ENCODE measurements around the gene ADGRL3. TPM values are rescaled to one million over a fixed set of nuclear protein-coding genes. Genes with fewer than 3 reads are reported as not detected.

Gene ADGRL3
- total RNA-seq, 1 donor from 2014 or later, result 93.6 TPM

DNA sequence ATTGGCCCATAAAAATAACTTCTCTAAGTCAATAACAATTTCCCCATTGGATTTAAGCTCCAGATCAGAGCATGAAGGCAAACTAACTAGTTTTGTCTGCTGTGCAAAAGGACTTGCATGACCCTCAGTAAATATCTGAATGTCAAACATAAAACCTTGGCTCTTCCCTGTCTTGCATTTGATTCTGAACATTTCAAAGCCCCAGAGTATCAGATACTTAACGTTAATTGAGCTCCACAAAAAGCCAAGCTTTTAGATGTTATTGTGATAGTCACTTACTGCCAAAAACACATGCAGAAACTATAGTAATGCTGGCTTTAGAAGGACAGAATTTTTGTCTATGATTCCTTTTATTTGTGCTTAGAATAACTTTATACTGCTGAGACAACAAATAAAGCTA lies 664.2 kb downstream of the ADGRL3 start:
- TF ChIP-seq EZH2phosphoT487 (IDR thresholded peaks at IDR 0.05) (no peak), CTCF (IDR thresholded peaks at IDR 0.05) (no peak), EZH2 (IDR thresholded peaks at IDR 0.05) (no peak)
- H3K4me1 ChIP-seq, result peaks cover 13% of the 10 kb centered on the region
- no peak overlapping the region for H3K4me3 Mint-ChIP-seq

DNA sequence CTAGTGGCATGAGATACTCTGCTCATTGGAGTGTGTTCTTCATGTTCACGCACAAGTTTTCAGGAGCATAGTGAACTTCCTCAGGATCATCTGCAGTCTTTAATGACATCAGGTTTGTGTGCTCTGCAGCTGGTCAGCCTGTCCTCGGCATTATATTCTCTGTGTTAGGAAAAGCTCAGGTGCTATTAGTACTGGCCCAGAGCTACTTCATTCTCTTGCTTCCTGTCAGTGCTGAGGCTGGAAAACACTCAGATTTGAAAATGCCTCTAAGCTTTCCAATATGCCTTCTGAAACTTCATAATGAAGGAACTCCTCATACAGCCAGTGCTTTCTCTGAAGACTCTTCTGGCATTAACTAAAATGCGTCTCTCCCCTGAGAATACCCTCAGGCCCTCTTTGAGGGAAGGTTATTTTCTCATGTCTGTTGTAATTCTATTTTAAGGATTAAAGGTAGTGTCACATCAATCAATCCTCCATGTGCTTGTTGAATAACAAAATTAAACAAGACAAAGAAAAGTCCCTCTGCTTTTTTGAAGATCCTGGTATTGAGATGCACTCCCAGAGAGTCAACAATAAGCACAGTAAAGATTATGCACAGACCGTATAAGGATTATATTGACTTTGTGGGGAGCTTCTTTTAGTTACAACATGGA lies 666.4 kb downstream of the ADGRL3 start:
- Histone ChIP-seq H3K27me3 (no peaks in the 10 kb centered on the region), H3K9ac (no peak overlapping the region), H3K4me1 (peaks cover 13% of the 10 kb centered on the region), H4K20me1 (ENCODE audit: low read depth) (no peaks in the 10 kb centered on the region), H3K9me3 (ENCODE audit: low read depth) (no peaks in the 10 kb centered on the region), H3K4me3 (no peak overlapping the region), H3F3A (ENCODE audit: low read depth) (no peaks in the 10 kb centered on the region), H3K27ac (no peak overlapping the region), H3K79me2 (ENCODE audit: low read depth) (no peaks in the 10 kb centered on the region), H3K36me3 (no peaks in the 10 kb centered on the region), H3K4me2 (no peak overlapping the region), H2AFZ (replicated peaks) (no peak overlapping the region)
- no peaks in the 10 kb centered on the region for H3K27me3 Mint-ChIP-seq (ENCODE audit: insufficient read depth, low read depth)
- no peak for DNase-seq (ENCODE audit: low spot score)
- H3K36me3 Mint-ChIP-seq, result peaks cover 16% of the 10 kb centered on the region
- no peak overlapping the region for H3K27ac Mint-ChIP-seq
- TF ChIP-seq CTCF (IDR thresholded peaks at IDR 0.05), result no peak
- no peak for TF ChIP-seq EZH2 (IDR thresholded peaks at IDR 0.05)
- no peak for TF ChIP-seq EZH2phosphoT487 (IDR thresholded peaks at IDR 0.05)
- peaks cover 3% of the 10 kb centered on the region for H3K9me3 Mint-ChIP-seq
- no peak overlapping the region for H3K4me3 Mint-ChIP-seq
- peaks cover 10% of the 10 kb centered on the region for H3K4me1 Mint-ChIP-seq

More for the DNA sequence above, 664.2 kb downstream of the ADGRL3 start:
- H3K4me2 ChIP-seq, result no peak overlapping the region
- Mint-ChIP-seq H3K27me3 (ENCODE audit: insufficient read depth, low read depth) (no peaks in the 10 kb centered on the region), H3K4me1 (peaks cover 10% of the 10 kb centered on the region), H3K27ac (no peak overlapping the region), H3K9me3 (peaks cover 6% of the 10 kb centered on the region), H3K36me3 (peaks cover 22% of the 10 kb centered on the region)
- H2AFZ ChIP-seq (replicated peaks), result no peak overlapping the region
- no peaks in the 10 kb centered on the region for H3K79me2 ChIP-seq (ENCODE audit: low read depth)
- no peak overlapping the region for H3K4me3 ChIP-seq
- no peaks in the 10 kb centered on the region for H3K9me3 ChIP-seq (ENCODE audit: low read depth)
- no peaks in the 10 kb centered on the region for H3F3A ChIP-seq (ENCODE audit: low read depth)
- H3K9ac ChIP-seq, result no peak overlapping the region
- DNase-seq (ENCODE audit: low spot score), result no peak
- H3K27me3 ChIP-seq, result no peaks in the 10 kb centered on the region
- no peaks in the 10 kb centered on the region for H3K36me3 ChIP-seq
- no peaks in the 10 kb centered on the region for H4K20me1 ChIP-seq (ENCODE audit: low read depth)
- H3K27ac ChIP-seq, result no peak overlapping the region

DNA sequence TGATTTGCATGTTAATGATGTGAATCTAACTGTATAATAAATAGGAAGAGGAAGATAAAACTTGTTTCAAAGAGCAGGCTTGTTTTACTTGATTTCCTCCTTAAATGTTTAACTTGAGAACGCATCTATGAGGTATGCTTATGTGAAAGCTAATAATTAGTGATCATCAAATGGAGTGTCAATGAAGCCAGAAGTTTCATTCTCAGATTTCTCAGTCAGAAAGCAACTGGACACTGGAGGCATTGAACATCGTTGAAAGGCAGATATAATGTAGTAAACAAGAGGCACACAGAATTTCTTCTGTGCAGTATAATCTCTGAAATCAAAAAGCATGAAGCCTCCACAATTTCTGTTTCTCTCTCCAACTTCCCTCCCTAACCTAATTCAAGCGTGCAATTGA lies 672.9 kb downstream of the ADGRL3 start:
- Mint-ChIP-seq H3K27me3 (ENCODE audit: insufficient read depth, low read depth) (no peaks in the 10 kb centered on the region), H3K4me1 (peaks cover 8% of the 10 kb centered on the region), H3K36me3 (peaks cover 18% of the 10 kb centered on the region), H3K27ac (no peak overlapping the region), H3K4me3 (no peak overlapping the region), H3K9me3 (peaks cover 2% of the 10 kb centered on the region)
- H3K36me3 ChIP-seq, result no peaks in the 10 kb centered on the region
- H3K79me2 ChIP-seq (ENCODE audit: low read depth), result no peaks in the 10 kb centered on the region
- no peaks in the 10 kb centered on the region for H3K27me3 ChIP-seq
- no peak overlapping the region for H3K4me3 ChIP-seq
- no peak for DNase-seq (ENCODE audit: low spot score)
- H3K27ac ChIP-seq, result no peak overlapping the region
- H3K9ac ChIP-seq, result no peak overlapping the region
- no peaks in the 10 kb centered on the region for H3K9me3 ChIP-seq (ENCODE audit: low read depth)
- no peaks in the 10 kb centered on the region for H3K4me1 ChIP-seq
- TF ChIP-seq CTCF (IDR thresholded peaks at IDR 0.05) (no peak), EZH2 (IDR thresholded peaks at IDR 0.05) (no peak), EZH2phosphoT487 (IDR thresholded peaks at IDR 0.05) (no peak)
- no peaks in the 10 kb centered on the region for H3F3A ChIP-seq (ENCODE audit: low read depth)
- H2AFZ ChIP-seq (replicated peaks), result no peak overlapping the region
- H3K4me2 ChIP-seq, result no peak overlapping the region
- H4K20me1 ChIP-seq (ENCODE audit: low read depth), result no peaks in the 10 kb centered on the region

Data from neural progenitor cell (in vitro differentiated cells).